Suprapubic skin (tissue), 4 donors: ENCODE results near the gene ANO9. TPM values are rescaled to one million over a fixed set of nuclear protein-coding genes. Genes with fewer than 3 reads are reported as not detected.

Experiments used
- DNase-seq, 2 donors: peaks; one replicate each; pipeline ENCODE4 v3.0.0-alpha.2; 2019; ENCODE audit warnings: low spot score in 2 of 2
- H3K27ac ChIP-seq: fragments of 200-600 bp; sonication (generic); one replicate; pipeline ENCODE4 v1.5.1; 2019
- H3K27me3 ChIP-seq: fragments of 200-600 bp; sonication (generic); one replicate; pipeline ENCODE4 v1.5.1; 2019
- H3K36me3 ChIP-seq: fragments of 200-600 bp; sonication (generic); one replicate; pipeline ENCODE4 v1.5.1; 2019
- H3K4me1 ChIP-seq: fragments of 200-600 bp; sonication (generic); one replicate; pipeline ENCODE4 v1.5.1; 2019
- H3K4me3 ChIP-seq: fragments of 200-600 bp; sonication (generic); one replicate; pipeline ENCODE4 v1.5.1; 2019; ENCODE audit warnings: mild to moderate bottlenecking
- H3K9me3 ChIP-seq: fragments of 200-600 bp; sonication (generic); one replicate; pipeline ENCODE4 v1.5.1; 2019
- CTCF ChIP-seq, 2 donors: fragments of 200-600 bp in 1 of 2; fragments of 450-650 bp in 1 of 2; sonication (generic) in 1 of 2; IDR thresholded peaks; one replicate each; pipeline ENCODE4 v1.5.1; 2016 to 2019; ENCODE audit warnings: antibody characterized with exemption in 2 of 2, mild to moderate bottlenecking in 1 of 2, moderate library complexity in 1 of 2
- EP300 ChIP-seq: sonication (generic); formaldehyde crosslinking; IDR thresholded peaks from one replicate; pipeline ENCODE4 v1.6.1; 2017; ENCODE audit warnings: antibody characterized with exemption
- POLR2A ChIP-seq, 2 donors: fragments of 450-650 bp; IDR thresholded peaks; one replicate each; pipeline ENCODE4 v1.6.1; 2017; ENCODE audit warnings: antibody characterized with exemption in 2 of 2, mild to moderate bottlenecking in 2 of 2, moderate library complexity in 2 of 2
- POLR2AphosphoS5 ChIP-seq, 3 donors: sonication (generic); formaldehyde crosslinking; IDR thresholded peaks; one replicate each; pipeline ENCODE4 v1.6.1; 2017; ENCODE audit warnings: antibody characterized with exemption in 3 of 3
- WGBS: methylation state at CpG from one replicate; pipeline ENCODE4 v1.1.5; 2018; 5-methylcytosine and 5-hydroxymethylcytosine counted together
- total RNA-seq, 4 donors: library from RNA; depleted of rRNA; stranded (reverse); fragments of >200 nt; gene quantifications; one replicate each; pipeline ENCODE4 v1.1.0, GENCODE V29; 2016

ANO9 gene
- total RNA-seq, 4 donors from 2014 or later, result 76.8 to 166 (median 103) TPM

GRCh38 chr11:372809-373715 lies 68.7 kb downstream of the ANO9 start:
- DNase-seq, result no peak
- Histone ChIP-seq H3K27me3 (peaks cover 18% of the 10 kb centered on the region), H3K27ac (no peak overlapping the region), H3K9me3 (no peaks in the 10 kb centered on the region), H3K4me1 (peaks cover 19% of the 10 kb centered on the region), H3K36me3 (no peaks in the 10 kb centered on the region), H3K4me3 (no peak overlapping the region)
- TF ChIP-seq POLR2AphosphoS5 (IDR thresholded peaks at IDR 0.05), result no peak
- TF ChIP-seq POLR2A (IDR thresholded peaks at IDR 0.05), result no peak
- no peak for TF ChIP-seq CTCF (IDR thresholded peaks at IDR 0.05)
- 78% methylated on average over 19 of the region's 41 CpGs for WGBS

DNA sequence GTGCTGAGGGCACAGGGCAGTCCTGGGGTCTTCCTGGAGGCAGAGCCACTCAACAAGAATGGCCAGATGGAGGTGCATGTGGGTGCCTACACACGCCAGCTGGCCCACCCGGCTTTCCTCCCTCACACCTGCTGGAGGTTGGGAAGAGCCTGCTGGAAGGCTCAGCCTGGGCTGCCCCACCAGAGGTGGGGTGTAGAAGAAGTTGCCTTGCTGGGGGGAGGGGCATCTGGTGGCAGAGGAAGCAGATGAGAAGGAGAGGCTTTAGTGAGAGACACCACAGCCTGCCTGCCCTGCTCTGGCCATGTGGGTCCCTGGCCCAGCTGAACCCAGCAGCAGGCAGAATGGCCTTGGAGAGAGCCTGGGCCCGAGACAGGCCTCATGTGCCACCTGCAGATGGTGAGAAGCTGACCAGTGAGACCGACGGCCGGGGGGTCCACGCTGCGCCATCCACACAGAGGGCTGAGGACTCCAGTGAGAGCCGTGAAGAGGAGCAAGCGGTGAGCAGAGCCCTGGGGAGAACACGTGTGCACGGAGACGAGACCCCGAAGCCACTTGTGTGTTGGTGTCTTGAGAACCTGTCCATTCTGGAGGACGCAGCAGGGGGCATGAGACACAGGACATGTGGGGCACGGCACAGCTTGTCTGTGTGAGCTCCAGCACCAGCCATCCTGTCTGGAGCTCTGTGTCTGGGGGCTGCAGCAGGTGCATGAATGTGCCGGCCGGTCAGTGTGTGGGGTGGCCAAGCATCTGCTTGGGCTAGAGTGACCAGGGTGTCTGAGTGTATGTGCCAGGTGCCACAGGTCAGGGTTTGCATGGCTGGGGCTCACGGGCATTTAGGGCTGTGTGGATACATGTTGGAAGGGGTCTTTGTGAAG lies 69.9 kb downstream of the ANO9 start:
- peaks cover 29% of the 10 kb centered on the region for H3K27me3 ChIP-seq
- 82% methylated on average over 18 of the region's 19 CpGs for WGBS
- H3K27ac ChIP-seq, result no peak overlapping the region
- DNase-seq, result no peak
- no peaks in the 10 kb centered on the region for H3K9me3 ChIP-seq
- no peak for TF ChIP-seq POLR2AphosphoS5 (IDR thresholded peaks at IDR 0.05)
- TF ChIP-seq EP300, result no peak
- TF ChIP-seq CTCF (IDR thresholded peaks at IDR 0.05), result no peak
- TF ChIP-seq POLR2A (IDR thresholded peaks at IDR 0.05), result no peak
- H3K4me3 ChIP-seq, result no peak overlapping the region
- H3K36me3 ChIP-seq, result no peaks in the 10 kb centered on the region
- H3K4me1 ChIP-seq, result peaks cover 22% of the 10 kb centered on the region

DNA sequence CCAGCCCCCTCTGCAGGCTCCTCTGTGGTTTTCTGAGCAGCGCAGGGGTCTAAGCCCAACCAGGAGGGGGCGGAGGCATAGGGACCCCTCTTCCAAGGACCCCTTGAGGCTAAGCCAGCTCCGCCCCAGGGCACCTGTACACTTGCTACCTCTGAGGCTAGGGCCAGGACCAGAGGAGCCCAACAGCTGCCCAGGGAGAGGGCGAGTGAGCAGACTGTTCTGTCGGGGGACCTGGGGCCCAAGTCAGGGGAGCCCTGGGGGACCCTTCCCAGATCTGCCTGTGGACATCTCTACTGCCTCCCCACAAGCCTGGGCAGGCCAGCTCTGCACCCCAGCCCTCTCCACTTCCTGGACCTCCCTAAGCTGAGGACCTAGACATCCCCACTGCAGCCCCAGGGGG lies 70.8 kb downstream of the ANO9 start:
- Histone ChIP-seq H3K4me3 (no peak overlapping the region), H3K27ac (no peak overlapping the region), H3K36me3 (no peaks in the 10 kb centered on the region), H3K4me1 (peaks cover 22% of the 10 kb centered on the region), H3K27me3 (peaks cover 37% of the 10 kb centered on the region), H3K9me3 (no peaks in the 10 kb centered on the region)
- 17% methylated on average over 1 of the region's 5 CpGs for WGBS
- TF ChIP-seq POLR2AphosphoS5 (IDR thresholded peaks at IDR 0.05) (no peak), POLR2A (IDR thresholded peaks at IDR 0.05) (no peak), EP300 (no peak), CTCF (IDR thresholded peaks at IDR 0.05) (no peak)
- no peak for DNase-seq

GRCh38 chr11:370070-370941 lies 71.5 kb downstream of the ANO9 start:
- Histone ChIP-seq H3K9me3 (no peaks in the 10 kb centered on the region), H3K27ac (no peak overlapping the region), H3K4me1 (peaks cover 22% of the 10 kb centered on the region), H3K36me3 (no peaks in the 10 kb centered on the region), H3K27me3 (peaks cover 42% of the 10 kb centered on the region), H3K4me3 (peak overlapping the region; percentile 27)
- TF ChIP-seq POLR2AphosphoS5 (IDR thresholded peaks at IDR 0.05) (no peak), CTCF (IDR thresholded peaks at IDR 0.05) (no peak), EP300 (no peak), POLR2A (IDR thresholded peaks at IDR 0.05) (no peak)
- WGBS, result 48% methylated on average over 10 of the region's 42 CpGs
- peak in 1 of 2 donors; percentile 66 for DNase-seq
